ENCODE data around the gene TBX21. TPM values are rescaled to one million over a fixed set of nuclear protein-coding genes. Genes with fewer than 3 reads are reported as not detected.

Gene TBX21
- total RNA-seq, 1 experiment from 2014 or later: 0.20 TPM

GRCh38 chr17:47781397-47781796, 48.4 kb downstream of the TBX21 start (continued):
- TF ChIP-seq, protein P1, sequence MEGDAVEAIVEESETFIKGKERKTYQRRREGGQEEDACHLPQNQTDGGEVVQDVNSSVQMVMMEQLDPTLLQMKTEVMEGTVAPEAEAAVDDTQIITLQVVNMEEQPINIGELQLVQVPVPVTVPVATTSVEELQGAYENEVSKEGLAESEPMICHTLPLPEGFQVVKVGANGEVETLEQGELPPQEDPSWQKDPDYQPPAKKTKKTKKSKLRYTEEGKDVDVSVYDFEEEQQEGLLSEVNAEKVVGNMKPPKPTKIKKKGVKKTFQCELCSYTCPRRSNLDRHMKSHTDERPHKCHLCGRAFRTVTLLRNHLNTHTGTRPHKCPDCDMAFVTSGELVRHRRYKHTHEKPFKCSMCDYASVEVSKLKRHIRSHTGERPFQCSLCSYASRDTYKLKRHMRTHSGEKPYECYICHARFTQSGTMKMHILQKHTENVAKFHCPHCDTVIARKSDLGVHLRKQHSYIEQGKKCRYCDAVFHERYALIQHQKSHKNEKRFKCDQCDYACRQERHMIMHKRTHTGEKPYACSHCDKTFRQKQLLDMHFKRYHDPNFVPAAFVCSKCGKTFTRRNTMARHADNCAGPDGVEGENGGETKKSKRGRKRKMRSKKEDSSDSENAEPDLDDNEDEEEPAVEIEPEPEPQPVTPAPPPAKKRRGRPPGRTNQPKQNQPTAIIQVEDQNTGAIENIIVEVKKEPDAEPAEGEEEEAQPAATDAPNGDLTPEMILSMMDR (IDR thresholded peaks at IDR 0.05 in 2 of 3, conservative IDR thresholded peaks at IDR 0.05 in 1 of 3; ENCODE audit: borderline replicate concordance in 1 of 3, insufficient read depth in 1 of 3, low read depth in 2 of 3, low read length in 2 of 3): no peak
- TF ChIP-seq ELF1 (IDR thresholded peaks at IDR 0.05; ENCODE audit: borderline replicate concordance, low read depth): no peak

DNA sequence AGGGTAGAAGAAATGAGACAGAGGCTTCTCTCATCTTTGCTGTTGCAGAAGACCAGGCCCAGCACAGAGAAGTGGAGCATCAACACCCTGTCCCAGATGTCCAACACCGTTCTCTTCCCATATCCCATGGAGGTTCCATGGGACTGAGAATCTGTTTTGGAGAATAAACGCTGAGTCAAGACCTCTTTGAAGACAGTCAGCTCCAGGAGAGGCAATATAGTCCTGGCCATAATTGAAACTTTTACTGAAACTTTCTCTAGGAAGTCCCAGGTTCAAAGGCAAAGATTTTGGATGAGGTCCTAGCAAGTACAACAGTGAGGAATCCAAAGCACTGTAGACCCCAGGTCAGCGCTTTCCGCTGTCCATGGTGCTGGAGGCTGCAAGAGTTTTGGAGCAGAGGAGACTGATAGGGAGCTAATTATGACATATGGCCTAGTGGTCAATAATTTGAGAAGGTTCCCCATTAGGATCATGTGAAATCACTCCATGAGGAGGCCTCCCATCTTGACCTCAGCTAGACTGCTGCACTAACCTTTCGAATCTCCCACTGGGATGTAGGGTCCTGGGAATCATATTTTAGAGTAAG, 52.6 kb downstream of the TBX21 start:
- Histone ChIP-seq H3K4me3 (replicated peaks in 1 of 2; ENCODE audit: low read depth in 1 of 2, low read length in 2 of 2) (no peak overlapping the region), H3K4me1 (ENCODE audit: control insufficient read depth in 1 of 2, insufficient read depth in 2 of 2, low read length in 2 of 2) (peaks cover 0 to 4% of the 10 kb centered on the region in 2 experiments; a peak in 1 of 4 replicates), H3K27ac (ENCODE audit: low read depth, low read length) (no peak overlapping the region), H3K27me3 (ENCODE audit: insufficient read depth, low read length) (peaks cover 37% of the 10 kb centered on the region), H3K4me2 (ENCODE audit: low read length) (no peak overlapping the region), H3K9me2 (ENCODE audit: insufficient read depth) (no peaks in the 10 kb centered on the region), H3K9ac (ENCODE audit: low read length) (no peak overlapping the region), H3K9me3 (ENCODE audit: control insufficient read depth in 1 of 2, insufficient read depth in 1 of 2, low read depth in 1 of 2, low read length in 2 of 2) (no peaks in the 10 kb centered on the region), H3K36me3 (ENCODE audit: control insufficient read depth in 1 of 2, insufficient read depth in 2 of 2, low read length in 2 of 2) (no peaks in the 10 kb centered on the region), H2AFZ (ENCODE audit: low read depth, low read length, poor library complexity, severe bottlenecking) (no peak overlapping the region), H3K79me2 (ENCODE audit: insufficient read depth, low read length) (no peaks in the 10 kb centered on the region), H4K20me1 (ENCODE audit: insufficient read depth) (no peaks in the 10 kb centered on the region)
- BruUV-seq (replicated peaks): no TSS peak
- DNase-seq (ENCODE audit: low read depth, low spot score) (no peak), ATAC-seq (no peak)
- ChIA-PET POLR2A (interaction anchor here (0.6 kb wide), 2 partner anchors 220 to 1577 kb away, joined by 3 read pairs; no protein-coding TSS in a partner anchor), RAD21 (ENCODE audit: low non-redundant PET in 1 of 2, low total read pairs in 2 of 2, uncharacterized antibody in 2 of 2, unreplicated experiment in 2 of 2) (no interaction called here), CTCF (interaction anchor here (0.8 to 1.4 kb wide), 2 partner anchors 10 to 16 kb away, joined by 3 to 4 read pairs; no protein-coding TSS in a partner anchor)
- no peak for TF ChIP-seq CEBPB (IDR thresholded peaks at IDR 0.05; ENCODE audit: low read depth)
- TF ChIP-seq, protein P2, sequence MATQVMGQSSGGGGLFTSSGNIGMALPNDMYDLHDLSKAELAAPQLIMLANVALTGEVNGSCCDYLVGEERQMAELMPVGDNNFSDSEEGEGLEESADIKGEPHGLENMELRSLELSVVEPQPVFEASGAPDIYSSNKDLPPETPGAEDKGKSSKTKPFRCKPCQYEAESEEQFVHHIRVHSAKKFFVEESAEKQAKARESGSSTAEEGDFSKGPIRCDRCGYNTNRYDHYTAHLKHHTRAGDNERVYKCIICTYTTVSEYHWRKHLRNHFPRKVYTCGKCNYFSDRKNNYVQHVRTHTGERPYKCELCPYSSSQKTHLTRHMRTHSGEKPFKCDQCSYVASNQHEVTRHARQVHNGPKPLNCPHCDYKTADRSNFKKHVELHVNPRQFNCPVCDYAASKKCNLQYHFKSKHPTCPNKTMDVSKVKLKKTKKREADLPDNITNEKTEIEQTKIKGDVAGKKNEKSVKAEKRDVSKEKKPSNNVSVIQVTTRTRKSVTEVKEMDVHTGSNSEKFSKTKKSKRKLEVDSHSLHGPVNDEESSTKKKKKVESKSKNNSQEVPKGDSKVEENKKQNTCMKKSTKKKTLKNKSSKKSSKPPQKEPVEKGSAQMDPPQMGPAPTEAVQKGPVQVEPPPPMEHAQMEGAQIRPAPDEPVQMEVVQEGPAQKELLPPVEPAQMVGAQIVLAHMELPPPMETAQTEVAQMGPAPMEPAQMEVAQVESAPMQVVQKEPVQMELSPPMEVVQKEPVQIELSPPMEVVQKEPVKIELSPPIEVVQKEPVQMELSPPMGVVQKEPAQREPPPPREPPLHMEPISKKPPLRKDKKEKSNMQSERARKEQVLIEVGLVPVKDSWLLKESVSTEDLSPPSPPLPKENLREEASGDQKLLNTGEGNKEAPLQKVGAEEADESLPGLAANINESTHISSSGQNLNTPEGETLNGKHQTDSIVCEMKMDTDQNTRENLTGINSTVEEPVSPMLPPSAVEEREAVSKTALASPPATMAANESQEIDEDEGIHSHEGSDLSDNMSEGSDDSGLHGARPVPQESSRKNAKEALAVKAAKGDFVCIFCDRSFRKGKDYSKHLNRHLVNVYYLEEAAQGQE (IDR thresholded peaks at IDR 0.05; ENCODE audit: low read depth): peak; percentile 95
- intact Hi-C loops (cut with micrococcal nuclease): no loop called here
